Motor neuron (in vitro differentiated cells): ENCODE results near the gene TLL1. TPM values are rescaled to one million over a fixed set of nuclear protein-coding genes. Genes with fewer than 3 reads are reported as not detected.

Experiments used
- ATAC-seq, 8 experiments: fragments of 200-7000 bp; cut with Tn5 transposase; replicated peaks in 6 of 8; 2 replicates each; pipeline ENCODE4 v1.8.0; 2021; ENCODE audit warnings: mild to moderate bottlenecking in 8 of 8, moderate library complexity in 8 of 8
- H3K27ac ChIP-seq, 2 donors: fragments of 250-450 bp; sonication (Bioruptor Pico); 2 replicates each; pipeline ENCODE4 v1.9.0; 2021; ENCODE audit warnings: antibody characterized with exemption in 2 of 2, mild to moderate bottlenecking in 2 of 2, moderate library complexity in 1 of 2
- H3K4me1 ChIP-seq, 2 donors: fragments of 250-450 bp; sonication (Bioruptor Pico); replicated peaks in 1 of 2; 2 replicates each; pipeline ENCODE4 v1.6.1; 2021; ENCODE audit warnings: antibody characterized with exemption in 2 of 2, mild to moderate bottlenecking in 2 of 2, moderate library complexity in 1 of 2
- H3K4me3 ChIP-seq, 5 donors: fragments of 250-450 bp; sonication (Bioruptor Pico); 2 replicates each; pipeline ENCODE4 v1.9.0; 2021; ENCODE audit warnings: antibody characterized with exemption in 5 of 5, mild to moderate bottlenecking in 5 of 5, moderate library complexity in 4 of 5
- WGBS, 10 experiments: fragments of 450-650 bp; shearing (Covaris generic); methylation state at CpG; one replicate each; pipeline ENCODE4 v1.0.0; 2022; 5-methylcytosine and 5-hydroxymethylcytosine counted together
- in situ Hi-C, 9 experiments: fragments of 400-800 bp; cut with MboI; loops; one replicate each; pipeline ENCODE4 v1.15.0; 2021; ENCODE audit warnings: low sequenced_read_pairs in 9 of 9, low pct_unique_long_range_greater_than_20kb in 2 of 9; ENCODE audit not compliant: unreplicated experiment in 9 of 9
- total RNA-seq, 8 experiments: library from RNA; unstranded; fragments of 300-600 nt; gene quantifications; 2 replicates each; pipeline versions ENCODE4 v1.2.3 to v1.2.4, GENCODE V29; 2022

The TLL1 gene
- total RNA-seq, 8 experiments from 2014 or later: 0.05 to 0.36 (median 0.13) TPM; not detected in 2

DNA sequence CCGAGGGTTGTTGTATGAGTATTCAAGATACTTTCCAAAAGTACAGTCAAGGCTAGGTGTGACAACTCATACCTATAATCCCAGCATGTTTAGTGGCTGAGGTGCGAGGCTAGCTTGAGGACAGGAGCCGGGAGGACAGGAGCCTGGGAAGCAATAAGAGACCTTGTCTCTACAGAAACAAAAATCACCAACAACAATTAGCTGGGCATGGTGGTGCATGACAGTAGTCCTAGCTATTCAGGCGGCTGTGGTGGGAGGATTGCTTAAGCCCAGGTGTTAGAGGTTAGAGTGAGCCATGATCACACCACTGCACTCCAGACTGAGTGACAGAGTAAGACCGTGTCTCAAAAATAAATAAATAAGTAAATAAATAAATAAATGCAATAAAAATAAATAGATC lies 91.6 kb downstream of the TLL1 start:
- 0 to 100% (median 85%) methylated on average over 1 to 5 of the region's 5 CpGs; no CpG with 5 or more reads in 2 of the 10 experiments for WGBS, 10 experiments
- ATAC-seq: no peak
- in situ Hi-C loops: no loop called here
- no peak overlapping the region for H3K27ac ChIP-seq
- no peaks in the 10 kb centered on the region for H3K4me1 ChIP-seq
- H3K4me3 ChIP-seq: no peak overlapping the region

DNA sequence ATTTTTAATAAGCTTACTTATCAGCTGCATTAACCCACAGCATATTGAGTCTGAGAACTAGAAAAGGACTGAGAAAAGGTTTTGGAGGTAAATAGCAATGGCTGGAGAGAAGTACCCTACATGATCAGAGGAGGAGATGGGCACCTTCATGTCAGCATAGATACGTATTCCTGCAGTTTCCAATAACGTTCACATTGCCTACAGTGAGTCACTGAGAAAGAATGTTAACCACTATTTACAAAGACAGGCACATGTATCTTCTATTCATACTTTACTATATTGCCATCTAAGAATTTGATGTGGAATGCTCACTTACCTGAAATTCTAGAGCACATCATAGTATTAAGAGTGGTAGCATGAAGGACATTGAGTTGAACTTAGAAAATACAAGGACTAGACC lies 92.5 kb downstream of the TLL1 start:
- Histone ChIP-seq H3K4me3 (no peak overlapping the region), H3K27ac (no peak overlapping the region), H3K4me1 (no peaks in the 10 kb centered on the region)
- in situ Hi-C loops: no loop called here
- ATAC-seq: no peak
- 17 to 100% (median 88%) methylated on average over 1 to 2 of the region's 2 CpGs; no CpG with 5 or more reads in 4 of the 10 experiments for WGBS, 10 experiments

DNA sequence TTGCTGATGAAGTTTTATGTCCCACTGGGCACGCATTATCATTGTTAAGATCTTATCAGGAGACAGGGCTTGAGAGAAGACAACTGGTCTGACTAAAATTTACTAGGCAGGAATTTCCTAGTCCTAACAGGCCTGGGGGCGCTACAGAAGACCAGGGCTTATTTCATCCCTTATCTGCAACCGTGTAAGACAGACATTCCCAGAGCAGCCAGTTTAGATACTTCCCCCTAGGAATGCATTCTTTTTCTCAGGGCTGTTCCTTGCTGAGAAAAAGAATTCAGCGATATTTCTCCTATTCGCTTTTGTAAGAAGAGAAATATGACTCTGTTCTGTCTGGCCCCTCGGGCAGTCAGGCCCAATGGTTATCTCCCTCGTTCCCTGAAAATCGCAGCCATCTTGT lies 93.8 kb downstream of the TLL1 start:
- Histone ChIP-seq H3K27ac (no peak overlapping the region), H3K4me3 (no peak overlapping the region), H3K4me1 (no peaks in the 10 kb centered on the region)
- no peak for ATAC-seq
- in situ Hi-C loops: no loop called here
- 5 to 100% (median 80%) methylated on average over 1 to 8 of the region's 8 CpGs; no CpG with 5 or more reads in 2 of the 10 experiments for WGBS, 10 experiments

DNA sequence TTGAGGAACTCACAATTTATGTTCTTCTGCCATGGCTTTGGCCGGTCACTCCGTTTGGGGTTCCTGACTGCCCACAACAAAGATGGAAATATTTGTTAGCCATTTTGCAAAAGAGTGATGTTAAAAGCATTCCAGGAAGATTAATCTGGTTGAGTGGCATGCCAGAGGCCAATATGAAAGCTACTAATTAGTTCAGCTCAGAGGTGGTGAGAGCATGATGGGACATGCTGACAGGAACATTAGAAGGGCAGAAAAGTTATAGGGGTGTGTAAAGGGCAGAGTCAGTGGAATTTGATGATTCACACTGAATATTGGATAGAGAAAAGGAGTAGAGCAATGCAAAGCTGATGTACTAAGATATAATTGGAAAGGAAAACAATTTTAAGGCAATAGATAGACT lies 94.4 kb downstream of the TLL1 start:
- no peaks in the 10 kb centered on the region for H3K4me1 ChIP-seq
- in situ Hi-C loops: no loop called here
- no peak overlapping the region for H3K27ac ChIP-seq
- no peak for ATAC-seq
- 15 to 100% (median 93%) methylated on average over 2 of the region's 2 CpGs; no CpG with 5 or more reads in 2 of the 10 experiments for WGBS, 10 experiments
- H3K4me3 ChIP-seq: no peak overlapping the region

DNA sequence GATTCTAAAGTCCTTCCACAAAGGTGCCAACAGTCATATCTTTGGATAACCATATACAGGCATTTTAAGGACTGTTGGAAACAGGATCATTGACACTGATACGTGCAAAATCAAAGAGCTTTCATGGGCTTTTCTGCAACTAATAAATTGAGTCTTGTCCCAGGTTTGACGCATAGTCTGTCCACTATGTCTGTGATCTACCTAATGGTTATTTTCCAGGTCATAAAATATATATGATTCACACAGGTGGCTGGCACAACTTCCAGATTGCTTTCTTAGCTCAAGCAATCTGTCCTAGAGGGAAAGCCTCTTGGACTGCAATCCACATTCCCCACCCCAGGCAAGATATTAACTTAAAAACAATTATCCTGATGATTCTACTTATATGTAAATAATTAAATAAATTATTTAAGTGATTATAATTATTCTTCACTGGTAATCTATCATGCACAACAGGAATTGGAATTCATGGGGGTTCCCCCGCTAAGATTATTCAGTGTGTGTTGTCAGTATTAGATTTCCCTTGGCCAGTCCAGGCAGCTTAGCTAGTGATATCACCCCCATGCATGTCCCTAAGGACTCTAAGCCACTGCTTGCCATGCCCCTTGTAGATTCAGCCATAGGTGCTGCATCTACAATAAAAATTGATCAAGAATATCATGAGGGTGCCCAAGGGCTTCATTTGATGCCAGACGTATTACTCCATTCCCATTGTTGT lies 97.8 kb downstream of the TLL1 start:
- in situ Hi-C loops: no loop called here
- no peak for ATAC-seq
- no peak overlapping the region for H3K27ac ChIP-seq
- no peaks in the 10 kb centered on the region for H3K4me1 ChIP-seq
- H3K4me3 ChIP-seq: no peak overlapping the region
- WGBS, 10 experiments: 0 to 100% (median 83%) methylated on average over 1 to 4 of the region's 4 CpGs; no CpG with 5 or more reads in 1 of the 10 experiments

DNA sequence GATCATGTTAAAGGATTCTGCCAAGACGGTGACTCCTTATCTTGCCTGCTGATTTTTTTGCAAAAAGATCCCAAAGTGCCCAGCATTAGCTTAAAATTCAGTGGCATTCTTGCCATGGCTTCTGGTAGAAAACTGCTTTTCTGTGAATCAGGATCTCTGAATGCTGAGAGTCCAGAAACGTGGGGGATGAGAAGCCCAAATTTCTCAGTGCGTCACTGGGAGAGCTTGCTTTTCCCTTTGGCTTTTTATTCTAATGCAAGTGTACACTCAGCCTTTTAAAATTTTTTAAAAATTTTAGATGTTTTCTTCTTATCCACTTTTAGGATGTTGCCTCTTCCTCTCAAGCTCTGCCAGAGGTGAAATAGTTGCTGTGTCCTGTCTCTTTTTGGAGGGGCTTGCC lies 98.4 kb downstream of the TLL1 start:
- no peak overlapping the region for H3K27ac ChIP-seq
- no peak for ATAC-seq
- H3K4me1 ChIP-seq: no peaks in the 10 kb centered on the region
- no peak overlapping the region for H3K4me3 ChIP-seq
- WGBS, 10 experiments: 0 to 100% (median 65%) methylated on average over 2 to 3 of the region's 3 CpGs; no CpG with 5 or more reads in 4 of the 10 experiments
- in situ Hi-C loops: no loop called here

DNA sequence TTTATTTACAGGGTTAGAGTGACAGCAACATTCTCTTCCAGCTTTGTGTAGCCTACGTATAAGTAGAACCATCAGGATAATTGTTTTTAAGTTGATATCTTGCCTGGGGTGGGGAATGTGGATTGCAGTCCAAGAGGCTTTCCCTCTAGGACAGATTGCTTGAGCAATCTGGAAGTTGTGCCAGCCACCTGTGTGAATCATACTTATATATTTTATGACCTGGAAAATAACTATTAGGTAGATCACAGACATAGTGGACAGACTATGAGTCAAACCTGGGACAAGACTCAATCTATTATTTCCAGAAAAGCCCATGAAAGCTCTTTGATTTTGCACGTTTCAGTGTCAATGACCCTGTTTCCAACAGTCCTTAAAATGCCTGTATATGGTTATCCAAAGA lies 98.9 kb downstream of the TLL1 start:
- no peak for ATAC-seq
- H3K4me3 ChIP-seq: no peak overlapping the region
- H3K27ac ChIP-seq: no peak overlapping the region
- no peaks in the 10 kb centered on the region for H3K4me1 ChIP-seq
- whole genome bisulfite sequencing, 10 experiments: 0 to 90% (median 57%) methylated on average over 1 to 2 of the region's 2 CpGs; no CpG with 5 or more reads in 1 of the 10 experiments
- in situ Hi-C loops: no loop called here

DNA sequence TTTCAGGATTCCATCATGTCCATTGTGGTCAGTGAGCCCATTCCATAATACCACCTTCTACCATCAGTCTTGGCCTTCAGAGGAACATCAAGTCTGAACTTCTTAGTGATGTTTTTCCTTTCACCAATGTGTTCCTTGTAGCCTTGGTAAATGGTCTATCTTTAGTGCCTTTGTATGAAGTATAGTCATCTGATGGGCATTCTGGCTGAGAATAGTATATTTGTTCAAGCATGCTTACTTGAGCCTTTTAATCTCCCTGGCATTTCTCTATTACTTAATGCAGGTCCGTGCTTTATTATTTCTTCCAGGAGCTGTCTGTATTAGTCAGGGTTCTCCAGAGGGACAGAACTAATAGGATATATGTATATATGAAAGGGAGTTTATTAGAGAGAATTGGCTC lies 99.7 kb downstream of the TLL1 start:
- Histone ChIP-seq H3K4me1 (no peaks in the 10 kb centered on the region), H3K27ac (no peak overlapping the region), H3K4me3 (no peak overlapping the region)
- in situ Hi-C loops: no loop called here
- ATAC-seq: no peak
- 0 to 100% (median 60%) methylated on average over 1 of the region's 1 CpG; no CpG with 5 or more reads in 3 of the 10 experiments for WGBS, 10 experiments

DNA sequence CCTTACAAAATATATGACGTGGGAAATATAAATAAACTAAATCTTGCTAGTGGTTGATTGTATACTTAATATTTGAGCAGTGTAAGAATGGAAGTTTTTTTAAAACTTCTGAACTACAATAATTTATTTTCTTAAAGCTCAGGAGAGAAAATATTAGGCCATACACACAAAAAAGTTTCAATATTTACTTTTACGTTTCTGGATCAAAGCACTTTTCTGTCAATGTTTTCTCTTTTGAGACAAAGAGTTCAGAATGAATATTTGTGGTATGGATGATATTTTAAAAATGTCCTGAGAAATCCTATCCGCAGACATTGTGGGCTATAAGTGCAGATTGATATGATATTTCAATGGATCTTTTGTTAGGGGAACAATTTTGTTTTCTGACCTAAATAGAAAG lies 109.9 kb downstream of the TLL1 start:
- Histone ChIP-seq H3K4me3 (no peak overlapping the region), H3K27ac (no peak overlapping the region), H3K4me1 (no peaks in the 10 kb centered on the region)
- ATAC-seq: no peak
- in situ Hi-C loops: no loop called here
- 2 to 100% (median 82%) methylated on average over 2 to 3 of the region's 3 CpGs; no CpG with 5 or more reads in 1 of the 10 experiments for WGBS, 10 experiments

DNA sequence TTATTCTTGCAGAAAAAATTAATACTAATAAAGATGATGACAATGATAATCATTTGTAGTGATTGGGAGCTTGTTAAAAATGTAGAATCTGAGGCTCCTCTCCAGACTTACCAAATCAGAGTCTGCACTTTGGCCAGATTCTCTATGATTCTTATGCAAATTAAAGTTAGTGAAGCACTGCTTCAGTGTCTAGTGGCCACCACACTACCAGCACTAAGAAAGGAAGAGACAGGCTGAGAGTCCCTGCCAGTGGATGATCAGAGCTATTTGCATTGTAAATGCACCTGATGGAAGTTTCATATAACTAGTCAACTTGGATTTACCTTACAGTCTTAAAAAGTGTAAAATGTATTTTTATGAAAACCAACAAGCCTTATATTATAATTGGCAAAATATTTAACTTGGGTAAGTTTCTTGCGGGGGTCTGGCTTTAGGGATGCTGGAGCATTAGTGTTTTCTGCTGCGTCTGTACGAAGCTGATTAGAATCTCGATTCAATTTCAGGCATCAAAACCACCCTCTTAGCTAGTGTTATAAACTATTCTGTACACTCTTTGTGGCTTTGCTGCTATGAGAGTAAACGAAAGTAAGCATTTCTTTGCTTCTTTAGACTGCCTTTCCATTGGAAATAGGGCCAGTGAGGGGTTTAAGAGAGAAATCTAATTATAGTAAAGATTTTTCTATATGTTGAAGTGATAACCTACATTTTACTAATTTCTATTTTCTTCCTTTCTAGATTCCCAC lies 114.1 kb downstream of the TLL1 start:
- in situ Hi-C loops: no loop called here
- Histone ChIP-seq H3K4me3 (no peak overlapping the region), H3K4me1 (no peaks in the 10 kb centered on the region), H3K27ac (no peak overlapping the region)
- peak in 2 of 8 experiments; percentile 38 to 46 for ATAC-seq
- WGBS, 10 experiments: 0 to 78% (median 46%) methylated on average over 1 to 5 of the region's 5 CpGs; no CpG with 5 or more reads in 3 of the 10 experiments

DNA sequence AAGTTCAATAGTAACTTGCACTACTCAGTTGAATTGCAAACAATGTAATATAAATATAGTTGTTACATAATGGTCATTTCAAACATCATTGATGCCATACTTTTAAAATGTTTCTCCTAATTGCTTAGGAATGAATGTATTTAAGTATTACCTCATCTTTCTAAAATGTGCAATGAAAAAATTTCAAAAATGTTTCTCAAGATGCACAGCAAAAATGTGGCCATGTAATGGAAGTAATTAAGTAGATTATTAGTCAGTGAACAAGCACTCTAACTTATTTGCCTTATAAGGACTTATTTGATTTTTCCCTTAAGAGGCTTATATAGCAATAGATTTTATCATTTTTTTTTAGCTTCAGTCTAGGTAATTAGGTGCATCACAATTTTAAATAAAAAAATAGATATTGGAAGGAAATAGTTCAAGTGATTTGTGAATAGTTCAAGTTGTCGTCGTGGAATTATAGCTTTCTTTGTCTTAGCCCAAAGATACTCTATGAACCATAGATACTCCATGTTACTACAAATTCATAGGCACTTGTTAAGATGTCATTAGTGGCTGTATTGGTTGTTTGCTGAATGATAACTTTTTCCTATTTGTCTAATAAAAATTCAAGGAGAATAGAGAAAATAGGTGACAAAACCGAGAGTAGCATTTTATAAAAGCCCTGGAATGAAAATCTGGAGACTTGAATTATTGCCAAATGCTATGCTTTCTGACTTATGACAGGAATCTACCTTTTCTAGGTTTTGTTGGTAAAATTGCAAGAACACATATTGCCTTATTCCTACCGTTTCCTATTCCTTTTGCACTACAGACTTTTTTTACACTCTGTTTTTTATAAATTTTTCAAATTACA lies 118.5 kb downstream of the TLL1 start:
- ATAC-seq: no peak
- in situ Hi-C loops: no loop called here
- H3K4me1 ChIP-seq: no peaks in the 10 kb centered on the region
- 0 to 98% (median 69%) methylated on average over 1 to 4 of the region's 4 CpGs for WGBS, 10 experiments
- no peak overlapping the region for H3K27ac ChIP-seq
- no peak overlapping the region for H3K4me3 ChIP-seq

DNA sequence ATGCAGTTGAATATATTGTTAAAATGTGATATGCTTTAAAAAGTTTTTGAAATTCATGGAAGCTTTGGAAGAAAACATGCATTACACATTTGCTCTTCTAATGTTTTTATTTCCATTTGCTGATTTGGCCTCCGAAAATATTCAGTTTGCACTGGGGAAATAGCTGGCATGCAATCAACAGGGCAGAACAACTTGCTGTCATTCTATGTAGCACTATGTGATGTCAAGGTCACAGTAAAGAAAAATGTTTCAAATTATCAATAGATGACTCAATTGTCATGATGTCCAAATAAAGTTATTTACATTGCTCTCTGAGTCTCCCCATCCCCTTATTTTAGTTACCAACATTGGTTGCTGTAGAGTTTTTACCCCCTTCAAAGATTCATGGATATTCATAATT lies 119.2 kb downstream of the TLL1 start:
- in situ Hi-C loops: no loop called here
- Histone ChIP-seq H3K27ac (no peak overlapping the region), H3K4me1 (no peaks in the 10 kb centered on the region), H3K4me3 (no peak overlapping the region)
- ATAC-seq: no peak
- WGBS, 10 experiments: 0 to 100% (median 79%) methylated on average over 1 of the region's 1 CpG; no CpG with 5 or more reads in 3 of the 10 experiments

DNA sequence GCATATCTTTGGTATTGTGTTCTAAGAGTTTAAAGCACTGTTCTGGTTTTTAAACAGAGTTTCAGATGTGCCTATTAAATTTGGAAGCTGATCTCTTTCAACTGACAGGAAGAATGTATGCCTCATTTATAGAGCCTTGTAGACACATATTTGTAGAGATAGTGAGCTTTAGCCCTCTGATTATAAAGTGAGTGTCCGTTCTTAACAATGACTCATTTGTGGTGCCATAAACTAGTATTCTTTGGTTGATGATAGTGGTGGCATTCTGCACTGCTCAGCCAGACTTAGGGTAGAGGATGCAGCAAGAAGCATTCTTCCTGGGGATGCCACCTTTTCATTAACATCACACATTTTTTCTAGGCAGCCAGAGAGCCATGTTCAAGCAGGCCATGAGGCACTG lies 121.7 kb downstream of the TLL1 start:
- no peak for ATAC-seq
- Histone ChIP-seq H3K4me3 (no peak overlapping the region), H3K27ac (no peak overlapping the region), H3K4me1 (no peaks in the 10 kb centered on the region)
- in situ Hi-C loops: no loop called here
- 0 to 100% (median 67%) methylated on average over 1 of the region's 1 CpG; no CpG with 5 or more reads in 2 of the 10 experiments for WGBS, 10 experiments
